ENCODE results near the gene ABRAXAS1.
"Not testable (repeated sequence)": the region's sequence is repeated elsewhere in the genome, so short reads cannot be mapped to it uniquely, and the experiment has no call there.

Gene ABRAXAS1

DNA sequence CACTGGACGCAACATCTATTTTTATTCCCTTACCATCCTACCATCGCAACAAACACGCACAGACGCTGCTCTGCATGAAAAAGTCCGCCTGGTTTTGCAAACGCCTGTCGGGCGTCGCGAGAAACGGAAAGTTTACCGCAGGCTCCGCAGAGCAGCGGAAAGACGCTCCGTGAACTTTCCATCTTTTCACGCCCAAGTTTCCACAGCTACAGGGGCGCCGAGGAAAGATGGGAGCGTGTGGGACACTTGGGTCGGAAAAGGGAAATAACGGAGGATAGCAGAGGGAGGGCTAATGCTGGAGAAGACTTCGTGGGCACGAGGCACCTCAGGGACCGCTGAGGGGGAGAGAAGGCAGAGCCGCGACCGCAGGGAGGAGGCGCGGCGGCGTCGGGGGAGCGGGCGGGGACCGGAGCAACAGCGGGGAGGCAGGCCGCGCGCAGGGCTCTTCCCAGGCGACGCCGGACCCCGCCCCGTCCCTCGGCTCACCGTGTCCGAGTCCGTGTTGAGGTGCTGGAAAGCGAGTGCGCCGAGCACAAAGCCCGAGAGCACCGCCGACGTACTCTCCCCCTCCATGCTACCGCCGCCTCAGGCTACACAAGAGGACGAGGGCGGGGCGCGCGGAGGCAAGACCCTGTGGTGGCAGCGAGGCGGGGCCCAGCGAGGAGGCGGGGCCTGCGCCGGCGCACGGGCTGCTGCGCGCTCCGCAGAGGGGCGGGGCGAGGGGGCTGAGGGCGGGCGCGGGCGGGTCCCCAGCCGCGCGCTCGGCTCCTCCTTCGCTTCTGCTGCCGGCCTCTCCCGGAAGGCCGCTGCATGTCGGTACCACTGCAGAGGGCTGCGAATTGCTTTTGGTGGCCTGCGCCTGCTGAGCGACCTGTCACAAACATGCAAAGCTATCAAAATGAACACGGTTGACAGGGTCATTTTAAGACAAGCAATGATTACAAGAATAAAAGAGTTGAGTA lies at the start of gene ABRAXAS1:
TSS of gene ABRAXAS1 (minus strand) at position 601 of the 962 bp plus-strand sequence. CDS start at position 573, 28 bp downstream.
- no peaks in the 10 kb centered on the region for H3K9me3 Mint-ChIP-seq
- peak within 1 kb of the TSS; percentile 97 for H3K4me3 Mint-ChIP-seq
- ATAC-seq (replicated peaks), result peak; percentile 94 to 95

DNA sequence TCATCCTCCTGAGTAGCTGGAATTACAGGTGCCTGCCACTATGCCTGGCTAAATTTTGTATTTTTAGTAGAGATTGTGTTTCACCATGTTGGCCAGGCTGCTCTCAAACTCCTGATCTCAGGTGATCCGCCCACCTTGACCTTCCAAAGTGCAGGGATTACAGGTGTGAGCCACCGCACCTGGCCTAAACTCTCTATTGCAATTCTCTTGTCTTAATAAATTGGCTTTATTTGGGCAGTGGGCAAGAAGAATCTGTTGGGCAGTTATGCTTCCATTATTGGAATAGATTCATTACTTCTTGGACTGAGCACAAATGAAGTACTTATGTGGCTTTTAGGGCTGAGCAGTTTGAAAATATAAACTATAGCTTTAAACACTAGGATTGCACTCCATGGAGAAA lies 42.8 kb upstream of the ABRAXAS1 start:
- H3K4me3 Mint-ChIP-seq, result no peak overlapping the region
- H3K27ac Mint-ChIP-seq, result no peak overlapping the region
- peaks cover 0 to 1% of the 10 kb centered on the region in 2 donors for H3K9me3 Mint-ChIP-seq
- H3K27me3 Mint-ChIP-seq, result peaks cover 26 to 29% of the 10 kb centered on the region in 2 donors
- no peaks in the 10 kb centered on the region for H3K36me3 Mint-ChIP-seq
- H3K4me1 Mint-ChIP-seq, result no peaks in the 10 kb centered on the region
- ATAC-seq (replicated peaks) (no peak), DNase-seq (no peak)

More for the DNA sequence above, at the start of gene ABRAXAS1:
- Mint-ChIP-seq H3K36me3 (peaks cover 5 to 11% of the 10 kb centered on the region in 2 donors), H3K4me1 (peaks cover 11 to 23% of the 10 kb centered on the region in 2 donors), H3K27me3 (no peaks in the 10 kb centered on the region), H3K27ac (peak within 1 kb of the TSS; percentile 97)
- DNase-seq, result peak; percentile 93

DNA sequence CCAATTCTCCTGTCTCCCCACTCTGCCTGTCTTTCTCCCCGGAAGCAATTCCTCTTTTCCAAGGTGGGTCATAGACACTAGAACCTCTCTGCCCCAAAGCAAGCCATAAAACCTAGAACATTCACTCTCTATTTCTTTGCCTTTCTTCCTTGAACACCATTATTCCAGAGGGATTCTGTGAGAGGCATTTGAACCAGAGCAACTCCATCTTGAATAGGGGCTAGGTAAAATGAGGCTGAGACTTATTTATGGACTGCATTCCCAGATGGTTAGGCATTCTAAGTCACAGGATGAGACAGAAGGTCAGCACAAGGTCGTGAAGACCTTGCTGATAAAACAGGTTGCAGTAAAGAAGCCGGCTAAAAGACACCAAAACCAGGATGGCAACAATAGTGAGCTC lies 37.3 kb upstream of the ABRAXAS1 start:
- no peak for ATAC-seq (replicated peaks)
- no peak overlapping the region for H3K27ac Mint-ChIP-seq

DNA sequence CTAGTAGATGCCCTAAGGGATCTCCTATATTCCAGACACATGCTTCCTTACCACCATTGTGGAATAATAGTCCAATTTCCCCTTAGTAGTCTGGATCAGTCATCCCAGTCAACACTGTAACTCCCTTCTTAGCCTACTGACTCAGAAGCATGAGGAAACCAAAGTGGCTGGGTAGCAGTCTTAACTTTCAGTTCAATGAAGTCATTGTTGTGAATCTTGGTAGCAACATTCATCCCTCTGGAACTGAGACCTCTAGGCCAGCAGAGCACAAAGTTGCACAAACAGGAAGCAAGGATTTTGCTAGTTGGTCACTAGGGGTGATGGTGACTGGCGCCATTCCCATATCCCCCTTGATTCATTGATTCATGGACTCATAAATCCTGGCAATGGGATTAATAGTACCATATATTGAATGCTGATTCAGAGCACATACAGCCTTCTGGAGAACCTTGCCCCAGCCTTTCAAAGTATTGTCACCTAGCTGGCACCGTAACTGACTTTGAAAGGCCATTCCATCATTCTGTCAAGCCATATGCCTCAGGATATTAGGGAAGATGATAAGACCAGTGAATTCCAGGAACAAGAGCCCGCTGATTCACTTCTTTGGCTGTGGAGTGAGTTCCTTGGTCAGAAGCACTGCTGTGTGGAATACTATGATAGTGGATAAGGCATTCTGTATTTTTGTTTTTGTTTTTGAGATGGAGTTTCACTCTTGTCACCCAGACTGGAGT lies 31.3 kb upstream of the ABRAXAS1 start:
- Mint-ChIP-seq H3K4me3 (no peak overlapping the region), H3K36me3 (no peaks in the 10 kb centered on the region), H3K9me3 (no peaks in the 10 kb centered on the region), H3K27ac (no peak overlapping the region), H3K27me3 (peaks cover 0 to 10% of the 10 kb centered on the region in 2 donors), H3K4me1 (no peaks in the 10 kb centered on the region)
- ATAC-seq (replicated peaks) (no peak), DNase-seq (no peak)

More for the DNA sequence above, 37.3 kb upstream of the ABRAXAS1 start:
- H3K27me3 Mint-ChIP-seq, result peaks cover 17 to 23% of the 10 kb centered on the region in 2 donors
- H3K9me3 Mint-ChIP-seq, result peaks cover 0 to 1% of the 10 kb centered on the region in 2 donors
- DNase-seq, result no peak
- H3K4me3 Mint-ChIP-seq, result no peak overlapping the region
- no peaks in the 10 kb centered on the region for H3K36me3 Mint-ChIP-seq
- no peaks in the 10 kb centered on the region for H3K4me1 Mint-ChIP-seq

DNA sequence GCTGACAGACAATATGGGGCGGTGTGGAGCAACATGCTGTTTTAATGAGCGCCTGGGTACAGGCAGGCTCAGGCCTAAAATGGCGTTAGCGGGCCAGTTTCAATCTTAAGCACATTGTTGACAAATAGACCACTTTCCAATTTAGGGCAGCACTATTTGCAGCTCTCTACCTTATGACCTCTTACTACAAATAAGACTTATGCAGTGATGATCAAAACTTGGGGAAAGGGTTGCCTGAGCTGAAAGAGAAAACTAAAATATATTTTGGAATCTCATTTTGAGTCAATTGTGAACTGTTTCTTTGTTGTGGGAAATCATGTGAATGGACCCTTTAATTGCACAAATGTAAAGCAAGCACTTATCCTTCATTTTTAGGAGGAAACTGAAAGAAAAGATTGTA lies 25.5 kb upstream of the ABRAXAS1 start:
- H3K4me3 Mint-ChIP-seq, result no peak overlapping the region
- DNase-seq (no peak), ATAC-seq (replicated peaks) (no peak)
- H3K9me3 Mint-ChIP-seq, result peaks cover 0 to 2% of the 10 kb centered on the region in 2 donors
- H3K27me3 Mint-ChIP-seq, result no peaks in the 10 kb centered on the region
- H3K4me1 Mint-ChIP-seq, result peaks cover 4 to 8% of the 10 kb centered on the region in 2 donors
- no peaks in the 10 kb centered on the region for H3K36me3 Mint-ChIP-seq
- no peak overlapping the region for H3K27ac Mint-ChIP-seq

DNA sequence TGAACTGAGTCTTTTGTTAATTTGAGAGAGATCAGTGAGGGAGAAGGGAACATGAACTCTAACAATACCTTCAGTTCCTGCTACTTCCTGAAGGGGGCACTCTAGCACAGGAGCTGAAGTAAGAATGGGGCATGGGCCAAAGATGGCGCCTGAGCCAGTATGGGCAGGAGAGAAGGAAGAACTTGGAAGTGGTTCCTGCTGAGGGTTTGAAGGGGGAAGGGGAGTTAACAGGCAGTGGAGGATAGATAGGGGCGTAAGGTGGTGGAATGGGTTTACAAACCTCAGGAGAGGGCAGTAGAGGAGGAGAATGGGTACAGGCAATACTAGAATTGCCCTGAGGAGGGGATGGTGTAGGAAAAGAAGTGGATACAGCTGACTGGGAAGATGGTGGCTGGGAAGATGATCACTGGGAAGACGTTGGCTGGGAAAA lies 24.3 kb upstream of the ABRAXAS1 start:
- ATAC-seq (replicated peaks) (peak; percentile 60 to 67), DNase-seq (peak; percentile 44)
- Mint-ChIP-seq H3K4me1 (peaks cover 8 to 13% of the 10 kb centered on the region in 2 donors), H3K27ac (peak overlapping the region; percentile 3)
- H3K9me3 Mint-ChIP-seq, H3K36me3 Mint-ChIP-seq, H3K27me3 Mint-ChIP-seq, H3K4me3 Mint-ChIP-seq: not testable (repeated sequence)

DNA sequence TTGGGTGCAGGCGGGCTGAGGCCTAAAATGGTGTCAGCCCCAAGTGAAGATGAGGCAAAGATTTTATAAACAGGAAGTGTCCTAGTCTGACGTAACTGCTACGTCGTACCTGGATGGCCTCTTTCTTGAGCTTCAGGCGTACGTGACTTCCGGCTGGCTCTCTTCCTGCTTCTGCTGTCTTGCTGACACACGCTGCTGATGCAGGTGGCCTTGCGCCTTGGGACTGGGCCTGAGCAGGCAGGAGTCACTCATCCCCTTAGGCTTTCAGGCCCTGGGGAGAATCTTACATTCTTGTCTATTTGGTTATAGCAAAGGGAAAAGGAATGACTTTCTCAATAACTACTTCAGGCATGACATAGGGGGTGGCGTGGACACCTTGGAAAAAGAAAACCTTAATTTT lies 20.1 kb upstream of the ABRAXAS1 start:
- Mint-ChIP-seq H3K4me1 (peaks cover 8 to 13% of the 10 kb centered on the region in 2 donors), H3K4me3 (no peak overlapping the region), H3K27ac (no peak overlapping the region), H3K9me3 (peaks cover 0 to 2% of the 10 kb centered on the region in 2 donors), H3K27me3 (no peaks in the 10 kb centered on the region), H3K36me3 (no peaks in the 10 kb centered on the region)
- no peak for ATAC-seq (replicated peaks)
- no peak for DNase-seq

DNA sequence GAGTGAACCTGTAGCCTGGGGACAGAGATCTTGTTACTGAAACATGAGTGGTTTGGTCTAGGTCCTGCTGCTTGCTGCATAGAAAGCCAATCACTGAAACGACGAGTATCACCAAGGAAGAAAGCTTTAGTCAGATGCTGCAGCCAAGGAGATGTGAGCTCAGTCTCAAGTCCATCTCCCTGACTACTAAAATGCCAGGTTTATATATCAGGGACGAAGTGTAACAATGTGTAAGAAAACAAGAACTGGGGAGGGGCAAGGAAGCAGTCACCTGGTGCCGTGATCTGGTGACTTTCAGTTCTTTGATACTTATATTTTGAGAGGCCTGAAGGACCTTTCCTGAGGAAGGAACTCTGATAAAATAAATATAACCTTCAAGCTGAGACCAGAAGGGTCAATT lies 19.6 kb upstream of the ABRAXAS1 start:
- no peak for ATAC-seq (replicated peaks)
- H3K9me3 Mint-ChIP-seq, result peaks cover 0 to 2% of the 10 kb centered on the region in 2 donors
- DNase-seq, result no peak
- no peak overlapping the region for H3K4me3 Mint-ChIP-seq
- no peaks in the 10 kb centered on the region for H3K36me3 Mint-ChIP-seq
- H3K27me3 Mint-ChIP-seq, result no peaks in the 10 kb centered on the region
- H3K27ac Mint-ChIP-seq, result no peak overlapping the region
- H3K4me1 Mint-ChIP-seq, result peaks cover 8 to 12% of the 10 kb centered on the region in 2 donors

DNA sequence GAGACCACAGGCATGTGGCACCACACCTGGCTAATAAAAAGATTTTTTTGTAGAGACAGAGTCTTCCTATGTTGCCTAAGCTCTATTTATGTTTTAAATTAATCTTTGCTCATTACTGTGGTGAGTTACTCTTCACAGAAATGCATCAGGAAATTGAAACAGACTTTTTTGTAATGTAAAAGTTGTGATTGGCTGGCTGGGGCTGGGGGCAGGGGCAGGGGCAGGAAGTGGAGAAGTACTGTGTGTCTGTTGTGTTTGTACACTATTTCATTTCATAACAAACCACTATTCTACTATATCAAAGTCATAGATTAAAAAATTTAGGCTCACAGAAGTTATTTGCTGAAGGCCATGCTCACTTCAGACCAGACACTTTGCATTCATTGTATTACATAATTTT lies 19.1 kb upstream of the ABRAXAS1 start:
- ATAC-seq (replicated peaks) (no peak), DNase-seq (no peak)
- no peaks in the 10 kb centered on the region for H3K9me3 Mint-ChIP-seq
- no peaks in the 10 kb centered on the region for H3K27me3 Mint-ChIP-seq
- H3K27ac Mint-ChIP-seq, result no peak overlapping the region
- H3K4me1 Mint-ChIP-seq, result peaks cover 4 to 7% of the 10 kb centered on the region in 2 donors
- H3K4me3 Mint-ChIP-seq, result no peak overlapping the region
- no peaks in the 10 kb centered on the region for H3K36me3 Mint-ChIP-seq

DNA sequence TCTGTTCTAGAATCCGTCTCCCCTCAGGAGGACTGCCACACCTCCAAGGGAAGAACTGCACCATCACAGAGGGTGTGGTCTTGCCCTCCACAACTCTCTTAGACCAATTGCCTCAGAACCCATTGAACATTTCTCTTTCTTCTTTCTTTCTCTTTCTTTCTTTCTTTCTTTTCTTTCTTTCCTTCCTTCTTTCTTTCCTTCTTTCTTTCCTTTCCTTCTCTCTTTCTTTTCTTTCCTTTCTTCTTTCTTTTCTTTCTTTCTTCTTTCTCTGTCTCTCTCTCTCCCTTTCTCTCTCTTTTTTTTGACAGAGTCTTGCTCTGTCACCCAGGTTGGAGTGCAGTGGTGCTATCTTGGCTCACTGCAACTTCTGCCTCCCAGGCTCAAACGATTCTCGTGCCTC lies 16.8 kb upstream of the ABRAXAS1 start:
- not testable (repeated sequence) for H3K27me3 Mint-ChIP-seq; H3K9me3 Mint-ChIP-seq; ATAC-seq (replicated peaks); H3K4me1 Mint-ChIP-seq; H3K36me3 Mint-ChIP-seq; H3K27ac Mint-ChIP-seq; DNase-seq; H3K4me3 Mint-ChIP-seq

DNA sequence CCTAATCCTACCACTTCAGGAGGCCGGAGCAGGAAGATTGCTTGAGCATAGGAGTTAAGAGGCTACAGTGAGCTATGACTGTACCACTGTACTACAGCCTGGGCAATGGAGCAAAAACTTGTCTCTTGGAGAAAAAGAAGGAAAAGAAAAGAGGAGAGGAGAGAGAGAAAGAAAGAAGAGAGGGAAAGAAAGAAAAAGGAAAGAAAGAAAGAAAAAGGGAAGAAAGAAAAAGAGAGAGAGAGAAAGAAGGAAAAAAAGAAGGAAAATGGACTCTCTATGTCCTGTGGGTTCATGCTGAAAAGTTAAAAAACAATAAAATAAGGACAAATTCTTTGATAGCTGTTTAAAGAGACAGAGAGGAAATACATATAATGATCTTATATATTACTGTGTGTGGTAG lies 13.3 kb upstream of the ABRAXAS1 start:
- Mint-ChIP-seq H3K4me3 (no peak overlapping the region), H3K27me3 (no peaks in the 10 kb centered on the region), H3K36me3 (no peaks in the 10 kb centered on the region), H3K9me3 (no peaks in the 10 kb centered on the region), H3K27ac (no peak overlapping the region), H3K4me1 (no peaks in the 10 kb centered on the region)
- ATAC-seq (replicated peaks) (no peak), DNase-seq (no peak)

DNA sequence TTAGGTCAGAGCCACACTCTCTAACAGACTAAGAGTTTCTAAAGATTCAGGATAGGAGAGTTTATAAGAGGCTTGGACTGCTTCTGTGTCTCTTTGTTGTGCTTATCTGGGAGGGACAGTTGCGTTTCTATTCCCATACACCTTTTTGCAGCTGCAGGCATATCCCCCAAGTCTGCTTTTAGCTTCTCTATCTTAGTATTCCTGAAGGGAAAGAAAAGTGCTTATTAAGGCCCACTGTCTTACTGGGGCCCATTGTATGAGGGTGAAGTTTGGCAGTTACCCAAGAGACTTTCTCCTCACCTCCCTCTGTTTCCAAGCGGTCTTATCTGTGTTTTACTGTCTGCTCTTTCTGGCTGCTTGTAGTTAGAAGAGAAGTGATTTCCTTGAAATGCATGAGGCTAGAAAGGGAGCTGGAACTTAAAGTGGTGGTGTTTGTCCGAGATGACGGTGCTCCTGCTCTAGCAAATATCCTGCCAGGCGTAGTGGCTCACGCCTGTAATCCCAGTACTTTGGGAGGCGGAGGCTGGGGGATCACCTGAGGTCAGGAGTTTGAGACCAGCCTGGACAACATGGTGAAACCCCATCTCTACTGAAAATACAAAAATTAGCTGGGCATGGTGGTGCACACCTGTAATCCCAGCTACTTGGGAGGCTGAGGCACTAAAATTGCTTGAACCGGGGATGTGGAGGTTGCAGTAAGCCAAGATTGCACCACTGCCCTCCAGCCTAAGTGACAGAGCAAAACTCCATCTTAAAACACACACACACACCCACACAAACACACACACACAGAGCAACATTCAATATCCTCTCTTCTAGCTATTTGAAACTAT lies 11.4 kb upstream of the ABRAXAS1 start:
- H3K27ac Mint-ChIP-seq; H3K4me1 Mint-ChIP-seq; H3K9me3 Mint-ChIP-seq; H3K4me3 Mint-ChIP-seq; H3K27me3 Mint-ChIP-seq; DNase-seq; H3K36me3 Mint-ChIP-seq; ATAC-seq (replicated peaks): not testable (repeated sequence)

DNA sequence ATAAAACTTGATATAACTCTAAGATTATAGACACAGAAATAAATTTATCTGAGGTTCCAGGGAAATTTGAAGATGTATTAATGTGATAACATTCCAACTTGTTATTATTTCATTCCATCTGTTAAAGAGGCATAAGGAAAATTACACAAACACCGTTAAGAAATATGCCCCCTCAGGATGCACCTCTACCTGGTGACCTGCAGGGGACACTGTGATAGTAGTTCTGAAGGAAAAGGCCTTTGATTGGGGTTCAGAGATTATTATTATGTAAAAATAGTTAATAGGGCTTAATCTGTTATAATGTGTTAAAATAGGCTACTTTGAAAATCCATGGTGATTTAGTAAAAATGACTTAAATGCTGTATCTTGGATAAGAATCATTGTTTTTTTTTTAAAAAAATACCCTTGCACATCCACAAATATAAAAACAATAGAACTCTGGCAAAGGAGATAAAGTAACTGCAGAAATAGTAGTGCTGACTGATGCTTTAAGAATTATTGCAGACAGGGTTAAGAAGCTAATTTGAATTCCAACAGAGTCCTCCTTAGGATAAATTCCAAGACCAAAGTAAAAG lies 6.1 kb upstream of the ABRAXAS1 start:
- ATAC-seq (replicated peaks) (no peak), DNase-seq (no peak)
- no peaks in the 10 kb centered on the region for H3K27me3 Mint-ChIP-seq
- H3K9me3 Mint-ChIP-seq, result no peaks in the 10 kb centered on the region
- no peaks in the 10 kb centered on the region for H3K36me3 Mint-ChIP-seq
- H3K4me1 Mint-ChIP-seq, result peaks cover 0 to 4% of the 10 kb centered on the region in 2 donors
- no peak overlapping the region for H3K4me3 Mint-ChIP-seq
- no peak overlapping the region for H3K27ac Mint-ChIP-seq
